ENCODE measurements around the gene TCF7L1.

- TF ChIP-seq CTCF (IDR thresholded peaks at IDR 0.05) (no peak), POLR2AphosphoS5 (IDR thresholded peaks at IDR 0.05) (no peak), EP300 (IDR thresholded peaks at IDR 0.05) (no peak)
These were observed 25.5 kb downstream of the TCF7L1 start for GRCh38 chr2:85158559-85159273.

All from suprapubic skin (tissue), 4 donors.